Neural cell (in vitro differentiated cells): ENCODE results near the gene SNAP29. TPM values are rescaled to one million over a fixed set of nuclear protein-coding genes. Genes with fewer than 3 reads are reported as not detected.

Experiments used
- H2AFZ ChIP-seq: fragments of 200-600, 300-800 bp; sonication (generic), shearing (Covaris generic); 2 replicates; pipeline ENCODE4 v1.6.0; 2014; ENCODE audit warnings: low read depth, mild to moderate bottlenecking, antibody characterized with exemption, low read length, moderate library complexity
- H3F3A ChIP-seq: fragments of 200-600 bp; shearing (Covaris generic); 2 replicates; pipeline ENCODE4 v1.6.1; 2016; ENCODE audit warnings: mild to moderate bottlenecking, moderate library complexity, mixed read lengths, antibody characterized with exemption, low read length; ENCODE audit not compliant: insufficient read depth, poor library complexity, severe bottlenecking
- H3K27ac ChIP-seq: fragments of 200-600, 300-800 bp; sonication (generic), shearing (Covaris generic); 2 replicates; pipeline ENCODE4 v1.5.1; 2014; ENCODE audit warnings: mild to moderate bottlenecking, low read length, moderate library complexity
- H3K27me3 ChIP-seq: fragments of 300-800, 200-600 bp; sonication (generic), shearing (Covaris generic); 2 replicates; pipeline ENCODE4 v1.6.0; 2014; ENCODE audit warnings: mild to moderate bottlenecking, low read depth, low read length, moderate library complexity; ENCODE audit not compliant: insufficient read depth
- H3K36me3 ChIP-seq: fragments of 300-800, 200-600 bp; sonication (generic), shearing (Covaris generic); 2 replicates; pipeline ENCODE4 v1.5.1; 2014; ENCODE audit warnings: mild to moderate bottlenecking, antibody characterized with exemption, low read length, moderate library complexity; ENCODE audit not compliant: insufficient read depth
- H3K4me2 ChIP-seq: fragments of 300-800, 200-600 bp; sonication (generic), shearing (Covaris generic); 2 replicates; pipeline ENCODE4 v1.6.0; 2014; ENCODE audit warnings: mild to moderate bottlenecking, low read length
- H3K4me3 ChIP-seq: fragments of 300-800, 200-600 bp; sonication (generic), shearing (Covaris generic); 2 replicates; pipeline ENCODE4 v1.5.1; 2014; ENCODE audit warnings: mild to moderate bottlenecking, low read length, moderate library complexity
- H3K79me2 ChIP-seq: fragments of 200-600 bp; shearing (Covaris generic); replicated peaks from 2 replicates; pipeline ENCODE4 v1.6.0; 2014; ENCODE audit warnings: mild to moderate bottlenecking, low read length, moderate library complexity; ENCODE audit not compliant: insufficient read depth
- H3K9ac ChIP-seq: fragments of 300-800, 200-600 bp; sonication (generic), shearing (Covaris generic); 2 replicates; pipeline ENCODE4 v1.6.1; 2016; ENCODE audit warnings: mild to moderate bottlenecking, low read length, mixed read lengths
- H3K9me2 ChIP-seq: fragments of 200-600 bp; shearing (Covaris generic); 2 replicates; pipeline ENCODE4 v1.6.1; 2016; ENCODE audit warnings: mild to moderate bottlenecking, low read length, mixed read lengths; ENCODE audit not compliant: insufficient read depth
- H3K9me3 ChIP-seq: fragments of 200-600, 300-800 bp; sonication (generic), shearing (Covaris generic); 2 replicates; pipeline ENCODE4 v1.6.1; 2016; ENCODE audit warnings: mild to moderate bottlenecking, mixed run types, low read length, moderate library complexity, mixed read lengths
- H4K20me1 ChIP-seq: fragments of 200-600 bp; shearing (Covaris generic); 2 replicates; pipeline ENCODE4 v1.6.1; 2016; ENCODE audit warnings: mild to moderate bottlenecking, mixed run types; ENCODE audit not compliant: insufficient read depth
- EP300 ChIP-seq: fragments of 450-650 bp; conservative IDR thresholded peaks from 2 replicates; pipeline ENCODE4 v1.6.1; 2014; ENCODE audit warnings: antibody characterized with exemption, mild to moderate bottlenecking, moderate library complexity; ENCODE audit not compliant: poor library complexity, severe bottlenecking
- EZH2 ChIP-seq: fragments of 200-600, 300-800 bp; shearing (Covaris generic), sonication (generic); IDR thresholded peaks from 2 replicates; pipeline ENCODE4 v1.6.1; 2014; ENCODE audit warnings: antibody characterized with exemption, low read length, borderline replicate concordance, mild to moderate bottlenecking; ENCODE audit not compliant: insufficient read depth, poor library complexity, severe bottlenecking
- MXI1 ChIP-seq: fragments of 450-650 bp; conservative IDR thresholded peaks from 2 replicates; pipeline ENCODE4 v1.6.1; 2014; ENCODE audit warnings: antibody characterized with exemption, mild to moderate bottlenecking; ENCODE audit not compliant: poor library complexity, severe bottlenecking
- POLR2AphosphoS5 ChIP-seq: IDR thresholded peaks from 2 replicates; pipeline ENCODE4 v1.6.1; 2012
- RAD21 ChIP-seq: fragments of 450-650 bp; conservative IDR thresholded peaks from 2 replicates; pipeline ENCODE4 v1.6.1; 2014; ENCODE audit warnings: antibody characterized with exemption, mild to moderate bottlenecking, moderate library complexity
- SMC3 ChIP-seq: fragments of 450-650 bp; conservative IDR thresholded peaks from 2 replicates; pipeline ENCODE4 v1.6.1; 2014; ENCODE audit warnings: antibody characterized with exemption, mild to moderate bottlenecking, moderate library complexity; ENCODE audit not compliant: poor library complexity
- TAF1 ChIP-seq: IDR thresholded peaks from 2 replicates; pipeline ENCODE4 v1.6.1; 2012; ENCODE audit warnings: low read depth
- polyA plus RNA-seq: library from polyadenylated mRNA; depleted of rRNA; stranded (reverse); fragments of >200 nt; gene quantifications from 2 replicates; pipeline ENCODE4 v1.2.3, GENCODE V29; 2014
- TF ChIP-seq, protein P1 (sequence below): fragments of 450-650 bp; IDR thresholded peaks from 2 replicates; pipeline ENCODE4 v1.5.1; 2014; ENCODE audit warnings: antibody characterized with exemption, mild to moderate bottlenecking, moderate library complexity; ENCODE audit not compliant: poor library complexity, severe bottlenecking
- TF ChIP-seq, protein P2 (sequence below): IDR thresholded peaks from 2 replicates; pipeline ENCODE4 v1.6.1; 2012; ENCODE audit warnings: borderline replicate concordance

Gene SNAP29
- polyA plus RNA-seq, 1 donor from 2014 or later: 7.0 TPM

DNA sequence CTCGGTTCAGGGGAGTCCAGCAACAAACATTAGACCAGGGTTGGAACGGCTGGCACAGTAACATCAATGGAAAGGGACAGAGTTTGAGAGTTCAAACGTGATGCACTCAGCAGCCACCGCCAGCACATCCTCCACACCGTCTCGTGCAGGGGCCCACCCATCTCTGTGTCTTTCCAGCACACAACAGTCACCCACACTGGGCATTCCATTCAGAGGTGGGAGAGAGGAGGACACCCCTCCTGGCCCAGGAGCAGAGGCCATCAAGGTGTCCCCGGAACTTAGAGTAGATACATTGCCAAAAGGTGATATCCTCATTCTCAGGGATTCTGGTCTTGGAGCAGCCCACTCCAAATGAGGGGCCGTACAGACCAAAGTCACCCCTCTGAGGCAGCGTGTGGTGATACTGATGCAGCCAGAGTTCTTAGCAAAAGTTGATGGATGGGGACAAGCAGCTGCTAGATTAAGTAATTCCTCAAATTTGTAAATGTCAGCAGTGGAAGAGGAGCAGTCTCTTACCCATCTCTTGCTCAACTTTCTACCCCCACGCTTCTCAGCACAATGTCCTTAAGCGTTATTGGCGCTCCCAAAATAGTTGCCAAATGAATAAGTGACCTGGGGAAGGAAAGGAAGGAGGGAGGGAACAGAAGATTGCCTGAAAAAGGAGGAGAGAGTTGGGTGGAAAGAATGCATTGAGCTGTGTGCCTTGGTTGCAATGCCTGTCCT, 5.5 kb downstream of the SNAP29 start:
- no peaks in the 10 kb centered on the region for H3F3A ChIP-seq
- no peak overlapping the region for H2AFZ ChIP-seq
- no peak overlapping the region for H3K27ac ChIP-seq
- no peak overlapping the region for H3K9ac ChIP-seq
- H3K27me3 ChIP-seq: no peaks in the 10 kb centered on the region
- no peaks in the 10 kb centered on the region for H3K36me3 ChIP-seq
- TF ChIP-seq EP300: no peak
- no peak for TF ChIP-seq TAF1
- TF ChIP-seq, protein P1, sequence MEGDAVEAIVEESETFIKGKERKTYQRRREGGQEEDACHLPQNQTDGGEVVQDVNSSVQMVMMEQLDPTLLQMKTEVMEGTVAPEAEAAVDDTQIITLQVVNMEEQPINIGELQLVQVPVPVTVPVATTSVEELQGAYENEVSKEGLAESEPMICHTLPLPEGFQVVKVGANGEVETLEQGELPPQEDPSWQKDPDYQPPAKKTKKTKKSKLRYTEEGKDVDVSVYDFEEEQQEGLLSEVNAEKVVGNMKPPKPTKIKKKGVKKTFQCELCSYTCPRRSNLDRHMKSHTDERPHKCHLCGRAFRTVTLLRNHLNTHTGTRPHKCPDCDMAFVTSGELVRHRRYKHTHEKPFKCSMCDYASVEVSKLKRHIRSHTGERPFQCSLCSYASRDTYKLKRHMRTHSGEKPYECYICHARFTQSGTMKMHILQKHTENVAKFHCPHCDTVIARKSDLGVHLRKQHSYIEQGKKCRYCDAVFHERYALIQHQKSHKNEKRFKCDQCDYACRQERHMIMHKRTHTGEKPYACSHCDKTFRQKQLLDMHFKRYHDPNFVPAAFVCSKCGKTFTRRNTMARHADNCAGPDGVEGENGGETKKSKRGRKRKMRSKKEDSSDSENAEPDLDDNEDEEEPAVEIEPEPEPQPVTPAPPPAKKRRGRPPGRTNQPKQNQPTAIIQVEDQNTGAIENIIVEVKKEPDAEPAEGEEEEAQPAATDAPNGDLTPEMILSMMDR: no peak
- no peak for TF ChIP-seq POLR2AphosphoS5
- TF ChIP-seq, protein P2, sequence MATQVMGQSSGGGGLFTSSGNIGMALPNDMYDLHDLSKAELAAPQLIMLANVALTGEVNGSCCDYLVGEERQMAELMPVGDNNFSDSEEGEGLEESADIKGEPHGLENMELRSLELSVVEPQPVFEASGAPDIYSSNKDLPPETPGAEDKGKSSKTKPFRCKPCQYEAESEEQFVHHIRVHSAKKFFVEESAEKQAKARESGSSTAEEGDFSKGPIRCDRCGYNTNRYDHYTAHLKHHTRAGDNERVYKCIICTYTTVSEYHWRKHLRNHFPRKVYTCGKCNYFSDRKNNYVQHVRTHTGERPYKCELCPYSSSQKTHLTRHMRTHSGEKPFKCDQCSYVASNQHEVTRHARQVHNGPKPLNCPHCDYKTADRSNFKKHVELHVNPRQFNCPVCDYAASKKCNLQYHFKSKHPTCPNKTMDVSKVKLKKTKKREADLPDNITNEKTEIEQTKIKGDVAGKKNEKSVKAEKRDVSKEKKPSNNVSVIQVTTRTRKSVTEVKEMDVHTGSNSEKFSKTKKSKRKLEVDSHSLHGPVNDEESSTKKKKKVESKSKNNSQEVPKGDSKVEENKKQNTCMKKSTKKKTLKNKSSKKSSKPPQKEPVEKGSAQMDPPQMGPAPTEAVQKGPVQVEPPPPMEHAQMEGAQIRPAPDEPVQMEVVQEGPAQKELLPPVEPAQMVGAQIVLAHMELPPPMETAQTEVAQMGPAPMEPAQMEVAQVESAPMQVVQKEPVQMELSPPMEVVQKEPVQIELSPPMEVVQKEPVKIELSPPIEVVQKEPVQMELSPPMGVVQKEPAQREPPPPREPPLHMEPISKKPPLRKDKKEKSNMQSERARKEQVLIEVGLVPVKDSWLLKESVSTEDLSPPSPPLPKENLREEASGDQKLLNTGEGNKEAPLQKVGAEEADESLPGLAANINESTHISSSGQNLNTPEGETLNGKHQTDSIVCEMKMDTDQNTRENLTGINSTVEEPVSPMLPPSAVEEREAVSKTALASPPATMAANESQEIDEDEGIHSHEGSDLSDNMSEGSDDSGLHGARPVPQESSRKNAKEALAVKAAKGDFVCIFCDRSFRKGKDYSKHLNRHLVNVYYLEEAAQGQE: no peak
- TF ChIP-seq MXI1: no peak
- TF ChIP-seq EZH2: no peak
- TF ChIP-seq SMC3: no peak
- no peak for TF ChIP-seq RAD21
- no peak overlapping the region for H3K4me3 ChIP-seq
- H3K9me3 ChIP-seq: no peaks in the 10 kb centered on the region
- no peak overlapping the region for H3K4me2 ChIP-seq
- H4K20me1 ChIP-seq: no peaks in the 10 kb centered on the region
- no peaks in the 10 kb centered on the region for H3K9me2 ChIP-seq
- peaks cover 5% of the 10 kb centered on the region for H3K79me2 ChIP-seq

DNA sequence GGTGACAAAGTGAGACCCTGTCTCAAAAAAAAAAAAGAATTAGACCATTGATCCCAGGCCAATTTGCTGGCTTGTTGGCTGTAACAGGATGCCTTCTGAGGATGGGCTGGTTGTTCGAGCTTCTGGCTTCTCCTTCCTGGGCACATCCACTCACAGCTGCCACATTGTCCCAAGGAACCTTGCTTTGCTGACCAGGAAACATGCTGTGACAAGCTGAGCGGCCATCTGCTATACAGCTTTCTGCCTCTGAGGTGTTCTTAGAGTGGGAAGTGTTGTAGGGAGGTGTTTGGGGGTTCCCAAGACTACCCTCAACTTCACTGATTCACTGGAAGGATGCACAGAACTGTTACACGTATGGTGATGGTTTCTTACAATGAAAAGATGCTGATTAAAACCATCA, 6.5 kb downstream of the SNAP29 start:
- H3K27me3 ChIP-seq: no peaks in the 10 kb centered on the region
- no peak overlapping the region for H3K9ac ChIP-seq
- no peaks in the 10 kb centered on the region for H3K9me3 ChIP-seq
- no peaks in the 10 kb centered on the region for H3K79me2 ChIP-seq
- no peak overlapping the region for H3K4me3 ChIP-seq
- no peaks in the 10 kb centered on the region for H3K36me3 ChIP-seq
- no peaks in the 10 kb centered on the region for H4K20me1 ChIP-seq
- H2AFZ ChIP-seq: no peak overlapping the region
- no peak overlapping the region for H3K4me2 ChIP-seq
- no peaks in the 10 kb centered on the region for H3F3A ChIP-seq
- no peak for TF ChIP-seq TAF1
- TF ChIP-seq SMC3: no peak
- TF ChIP-seq, protein P1: no peak
- no peak for TF ChIP-seq RAD21
- no peak for TF ChIP-seq EZH2
- TF ChIP-seq MXI1: no peak
- no peak for TF ChIP-seq POLR2AphosphoS5
- no peak for TF ChIP-seq EP300
- TF ChIP-seq, protein P2: no peak
- H3K9me2 ChIP-seq: no peaks in the 10 kb centered on the region
- no peak overlapping the region for H3K27ac ChIP-seq
